Colonic mucosa (tissue), 4 donors: ENCODE measurements around the gene PTCH1. TPM values are rescaled to one million over a fixed set of nuclear protein-coding genes. Genes with fewer than 3 reads are reported as not detected.

Experiments used
- DNase-seq: peaks from one replicate; pipeline ENCODE4 v3.0.0-alpha.2; 2020
- H3K27ac ChIP-seq: fragments of 200-600 bp; one replicate; pipeline ENCODE4 v1.8.0; 2021
- H3K27me3 ChIP-seq: fragments of 200-600 bp; one replicate; pipeline ENCODE4 v1.8.0; 2021
- H3K36me3 ChIP-seq: fragments of 200-600 bp; one replicate; pipeline ENCODE4 v1.8.0; 2021
- H3K4me1 ChIP-seq: fragments of 200-600 bp; one replicate; pipeline ENCODE4 v1.8.0; 2021; ENCODE audit warnings: mild to moderate bottlenecking
- H3K4me3 ChIP-seq: fragments of 200-600 bp; one replicate; pipeline ENCODE4 v1.8.0; 2021
- H3K9ac ChIP-seq, 2 donors: one replicate each; pipeline ENCODE4 v1.7.0; 2013; ENCODE audit warnings: control low read depth in 2 of 2, low read depth in 2 of 2, low read length in 2 of 2
- H3K9me3 ChIP-seq: fragments of 200-600 bp; one replicate; pipeline ENCODE4 v1.8.0; 2021
- intact Hi-C: fragments of 100-400 bp; cut with DNase I; formaldehyde crosslinking; loops from one replicate; pipeline ENCODE4 v1.14.1; 2022
- total RNA-seq, 2 donors: library from RNA; stranded (reverse); fragmentation: NEBNext Ultra II Directional in 1 of 2; extraction: Animal tissue kit (Norgen Biotek cat#: 25700) in 1 of 2; gene quantifications; one replicate each; pipeline ENCODE4 v1.2.1, GENCODE V29; 2021
- TF ChIP-seq, protein P1 (sequence below): fragments of 200-600 bp; IDR thresholded peaks from one replicate; pipeline ENCODE4 v1.8.0; 2022; ENCODE audit warnings: antibody characterized with exemption, mild to moderate bottlenecking
- donor health status: healthy.
- donor health status: DM: no; HTN: no; CAD: no.
- donor health status: DM: no; HTN: no; CAD: no.

PTCH1 gene
- total RNA-seq, 2 donors from 2014 or later: 18.7 to 24.6 TPM

DNA sequence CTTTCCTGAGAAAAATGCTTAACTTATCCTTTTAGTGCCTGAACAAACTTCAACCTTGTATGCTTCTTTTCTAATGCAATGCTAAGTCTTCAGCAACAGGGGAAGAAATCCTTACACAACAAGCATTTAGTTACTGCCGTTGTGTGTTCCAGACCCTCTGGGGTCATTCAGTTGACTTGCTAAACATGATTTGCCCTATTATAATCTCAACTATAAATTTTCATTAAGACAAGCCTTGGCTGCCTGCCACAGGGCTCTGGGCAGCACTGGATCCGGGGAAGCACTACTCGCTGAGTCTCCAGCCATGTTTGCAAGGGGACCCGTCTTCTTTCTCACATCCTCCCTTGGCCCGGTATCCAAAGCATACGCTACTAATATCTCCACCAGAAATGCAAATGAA is 58.1 kb downstream of the PTCH1 start:
- no peak for DNase-seq
- peaks cover 4% of the 10 kb centered on the region for H3K4me1 ChIP-seq
- H3K36me3 ChIP-seq: no peaks in the 10 kb centered on the region
- intact Hi-C loops: no loop called here
- TF ChIP-seq, protein P1, sequence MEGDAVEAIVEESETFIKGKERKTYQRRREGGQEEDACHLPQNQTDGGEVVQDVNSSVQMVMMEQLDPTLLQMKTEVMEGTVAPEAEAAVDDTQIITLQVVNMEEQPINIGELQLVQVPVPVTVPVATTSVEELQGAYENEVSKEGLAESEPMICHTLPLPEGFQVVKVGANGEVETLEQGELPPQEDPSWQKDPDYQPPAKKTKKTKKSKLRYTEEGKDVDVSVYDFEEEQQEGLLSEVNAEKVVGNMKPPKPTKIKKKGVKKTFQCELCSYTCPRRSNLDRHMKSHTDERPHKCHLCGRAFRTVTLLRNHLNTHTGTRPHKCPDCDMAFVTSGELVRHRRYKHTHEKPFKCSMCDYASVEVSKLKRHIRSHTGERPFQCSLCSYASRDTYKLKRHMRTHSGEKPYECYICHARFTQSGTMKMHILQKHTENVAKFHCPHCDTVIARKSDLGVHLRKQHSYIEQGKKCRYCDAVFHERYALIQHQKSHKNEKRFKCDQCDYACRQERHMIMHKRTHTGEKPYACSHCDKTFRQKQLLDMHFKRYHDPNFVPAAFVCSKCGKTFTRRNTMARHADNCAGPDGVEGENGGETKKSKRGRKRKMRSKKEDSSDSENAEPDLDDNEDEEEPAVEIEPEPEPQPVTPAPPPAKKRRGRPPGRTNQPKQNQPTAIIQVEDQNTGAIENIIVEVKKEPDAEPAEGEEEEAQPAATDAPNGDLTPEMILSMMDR: no peak
- no peak overlapping the region for H3K27ac ChIP-seq
- no peaks in the 10 kb centered on the region for H3K27me3 ChIP-seq
- H3K9ac ChIP-seq: no peak overlapping the region
- H3K9me3 ChIP-seq: no peaks in the 10 kb centered on the region
- no peak overlapping the region for H3K4me3 ChIP-seq

DNA sequence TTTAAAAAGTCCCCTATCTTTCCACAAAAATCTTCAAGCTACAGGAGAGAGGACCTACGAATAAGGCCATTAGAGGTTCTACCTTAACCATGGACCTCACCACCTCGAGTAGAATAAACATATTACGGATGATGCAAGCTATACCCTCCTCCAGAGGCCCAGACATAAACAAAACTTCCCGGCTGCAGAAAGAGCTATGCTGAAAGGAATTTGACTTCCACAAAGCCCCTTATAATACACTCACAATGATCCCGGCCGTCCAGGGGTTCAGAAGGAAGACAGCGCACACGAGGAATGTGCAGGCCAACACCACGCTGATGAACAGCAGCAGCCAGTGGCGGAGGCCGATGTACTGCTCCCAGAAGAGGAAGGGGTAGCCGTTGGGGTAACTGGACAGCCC is 59.0 kb downstream of the PTCH1 start:
- Histone ChIP-seq H3K36me3 (no peaks in the 10 kb centered on the region), H3K27ac (no peak overlapping the region)
- DNase-seq: no peak

DNA sequence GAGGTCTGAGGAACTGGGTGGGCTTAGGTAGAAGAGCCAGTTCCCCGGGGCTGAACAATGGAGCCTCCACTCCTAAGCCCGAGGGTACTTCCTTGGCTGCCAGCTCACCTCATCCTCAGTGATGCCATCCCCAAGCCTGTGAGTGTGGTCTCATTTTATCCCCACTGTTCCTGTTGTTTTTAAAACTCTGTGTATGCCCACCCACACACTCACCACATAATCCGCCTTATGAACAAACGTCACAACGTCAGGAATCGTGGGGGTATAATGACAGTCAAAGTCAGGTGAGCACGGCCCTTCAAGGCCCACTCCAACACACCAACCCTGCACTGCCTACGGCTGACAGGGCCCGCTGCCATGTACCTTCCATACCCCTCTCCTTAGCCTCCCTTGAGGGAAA is 61.1 kb downstream of the PTCH1 start:
- no peak for DNase-seq
- Histone ChIP-seq H3K27ac (no peak overlapping the region), H3K27me3 (no peaks in the 10 kb centered on the region), H3K36me3 (no peaks in the 10 kb centered on the region), H3K9me3 (no peaks in the 10 kb centered on the region), H3K9ac (no peak overlapping the region), H3K4me3 (no peak overlapping the region), H3K4me1 (no peaks in the 10 kb centered on the region)
- TF ChIP-seq, protein P1: no peak
- intact Hi-C loops: no loop called here

More for the DNA sequence above, 59.0 kb downstream of the PTCH1 start:
- H3K9ac ChIP-seq: no peak overlapping the region
- no peak overlapping the region for H3K4me3 ChIP-seq
- intact Hi-C loops: no loop called here
- TF ChIP-seq, protein P1: no peak
- no peaks in the 10 kb centered on the region for H3K27me3 ChIP-seq
- no peaks in the 10 kb centered on the region for H3K9me3 ChIP-seq
- no peaks in the 10 kb centered on the region for H3K4me1 ChIP-seq

DNA sequence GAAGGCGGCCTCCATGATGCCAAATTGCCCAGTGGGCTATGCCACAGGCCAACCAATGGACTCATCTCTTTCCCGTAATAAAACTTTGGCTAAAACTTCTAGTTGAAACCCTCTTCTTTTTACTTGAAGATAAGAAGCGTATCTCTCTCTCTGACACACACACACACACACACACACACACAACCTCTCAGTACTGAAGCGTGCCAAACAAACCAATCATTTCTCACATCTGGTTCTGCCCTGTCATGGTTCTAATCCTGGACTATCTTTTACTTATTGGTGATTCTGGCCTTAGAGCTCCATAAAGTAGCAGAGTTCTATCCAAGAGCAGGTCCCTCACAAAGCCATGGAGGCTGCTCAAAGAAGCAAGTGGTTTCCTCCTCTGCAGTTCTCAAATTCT is 64.6 kb downstream of the PTCH1 start:
- Histone ChIP-seq H3K4me1 (no peaks in the 10 kb centered on the region), H3K9me3 (no peaks in the 10 kb centered on the region), H3K27me3 (no peaks in the 10 kb centered on the region), H3K9ac (no peak overlapping the region), H3K27ac (no peak overlapping the region), H3K4me3 (no peak overlapping the region), H3K36me3 (no peaks in the 10 kb centered on the region)
- no peak for DNase-seq
- intact Hi-C loops: no loop called here
- TF ChIP-seq, protein P1: no peak

DNA sequence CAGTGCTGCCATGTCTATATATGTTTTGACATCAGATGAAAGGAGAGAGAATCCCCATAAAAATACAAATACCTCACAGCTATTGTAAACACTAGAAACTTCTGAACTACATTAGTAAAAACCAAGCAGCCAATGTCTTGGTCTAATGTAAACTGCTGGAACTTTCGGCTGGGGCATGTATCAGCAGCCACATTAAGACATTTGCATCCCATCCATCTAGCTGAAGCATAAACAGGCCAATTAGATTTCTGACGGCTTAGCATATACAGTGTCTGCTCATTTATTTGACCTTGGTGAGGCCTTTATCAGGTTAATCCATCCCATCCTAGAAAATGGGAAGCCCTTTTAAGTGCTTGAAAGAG is 65.7 kb downstream of the PTCH1 start:
- DNase-seq: no peak
- H3K36me3 ChIP-seq: no peaks in the 10 kb centered on the region
- H3K9me3 ChIP-seq: no peaks in the 10 kb centered on the region
- no peaks in the 10 kb centered on the region for H3K27me3 ChIP-seq
- no peak overlapping the region for H3K4me3 ChIP-seq
- H3K27ac ChIP-seq: no peak overlapping the region
- intact Hi-C loops: no loop called here
- no peak overlapping the region for H3K9ac ChIP-seq
- TF ChIP-seq, protein P1: no peak
- H3K4me1 ChIP-seq: no peaks in the 10 kb centered on the region
